Stimulated activated CD8-positive, alpha-beta memory T cell treated with anti-CD3 and anti-CD28 coated beads, Interleukin-7, amount 100 ng/mL, for 1 hour (primary cell): ENCODE results near the gene FXN.
"Not testable (repeated sequence)": the region's sequence is repeated elsewhere in the genome, so short reads cannot be mapped to it uniquely, and the experiment has no call there.

ENCODE experiments used
- DNase-seq, 2 donors: peaks; one replicate each; pipeline ENCODE4 v3.0.0-alpha.2; 2020; ENCODE audit warnings: low read depth in 2 of 2

FXN gene

DNA sequence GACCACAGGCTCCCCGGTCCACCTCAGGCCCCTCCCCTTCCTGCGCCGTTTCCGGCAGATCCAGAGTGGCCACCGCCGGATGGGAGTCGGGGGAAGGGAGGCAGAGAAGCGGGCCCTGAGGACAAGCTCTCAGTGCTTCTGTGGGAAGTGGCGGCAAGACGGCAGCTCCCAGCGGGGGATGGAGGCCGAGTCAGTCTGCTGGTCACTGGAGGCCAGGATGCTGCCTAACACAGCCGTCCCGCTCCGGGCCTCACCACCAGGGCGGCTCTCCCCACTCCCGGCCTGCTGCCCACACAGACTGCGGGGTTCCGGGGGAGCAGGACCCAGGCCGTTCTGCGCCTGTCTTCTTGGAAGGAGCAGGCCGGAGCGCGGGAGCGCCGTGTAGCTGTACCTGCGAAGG, 31.4 kb downstream of the FXN start:
- no peak for DNase-seq

DNA sequence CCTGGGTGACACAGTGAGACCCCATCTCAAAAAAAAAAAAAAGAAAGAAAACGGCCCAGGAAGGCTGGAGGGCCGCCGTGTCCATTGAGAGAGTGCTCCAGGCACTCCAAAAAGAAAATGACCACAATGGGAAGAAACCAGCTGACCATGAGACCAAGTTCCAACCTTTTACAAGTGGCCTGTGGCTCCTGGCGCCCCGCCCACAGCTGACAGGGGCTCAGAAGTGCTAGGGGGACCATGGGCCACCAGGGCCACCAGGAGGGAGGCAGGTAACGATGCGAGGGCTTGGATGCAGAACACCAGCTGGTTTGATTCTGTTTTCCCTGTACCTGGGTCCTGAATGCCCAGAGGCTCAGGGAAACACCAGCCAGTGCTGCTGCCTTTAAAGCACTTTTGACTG, 34.6 kb downstream of the FXN start:
- no peak for DNase-seq

DNA sequence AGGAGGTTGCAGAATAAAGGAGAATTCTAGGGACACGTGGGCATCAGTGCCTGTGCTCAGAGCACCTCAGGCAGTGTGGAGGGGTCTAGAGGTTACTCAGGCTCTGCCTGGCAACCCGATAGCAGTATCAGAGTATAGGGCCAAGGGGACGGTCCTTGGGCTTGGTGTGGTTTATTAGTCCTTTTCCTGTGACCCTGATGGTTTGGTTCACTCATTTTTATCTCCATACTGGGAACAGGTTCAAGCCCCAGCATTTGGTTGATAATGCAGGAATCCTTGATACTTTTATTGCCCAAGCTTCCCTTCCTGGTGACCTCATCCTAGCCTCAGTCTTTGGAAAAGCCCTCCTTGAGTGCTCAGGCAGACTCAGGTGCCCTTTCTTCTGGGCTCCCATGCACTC, 35.5 kb downstream of the FXN start:
- no peak for DNase-seq

DNA sequence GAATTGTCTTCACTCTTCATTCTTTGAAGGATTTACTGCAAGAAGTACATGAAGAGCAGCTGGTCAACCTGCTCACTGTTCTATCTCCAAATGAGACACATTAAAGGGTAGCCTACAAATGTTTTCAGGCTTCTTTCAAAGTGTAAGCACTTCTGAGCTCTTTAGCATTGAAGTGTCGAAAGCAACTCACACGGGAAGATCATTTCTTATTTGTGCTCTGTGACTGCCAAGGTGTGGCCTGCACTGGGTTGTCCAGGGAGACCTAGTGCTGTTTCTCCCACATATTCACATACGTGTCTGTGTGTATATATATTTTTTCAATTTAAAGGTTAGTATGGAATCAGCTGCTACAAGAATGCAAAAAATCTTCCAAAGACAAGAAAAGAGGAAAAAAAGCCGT, 37.6 kb downstream of the FXN start:
- DNase-seq, result no peak

DNA sequence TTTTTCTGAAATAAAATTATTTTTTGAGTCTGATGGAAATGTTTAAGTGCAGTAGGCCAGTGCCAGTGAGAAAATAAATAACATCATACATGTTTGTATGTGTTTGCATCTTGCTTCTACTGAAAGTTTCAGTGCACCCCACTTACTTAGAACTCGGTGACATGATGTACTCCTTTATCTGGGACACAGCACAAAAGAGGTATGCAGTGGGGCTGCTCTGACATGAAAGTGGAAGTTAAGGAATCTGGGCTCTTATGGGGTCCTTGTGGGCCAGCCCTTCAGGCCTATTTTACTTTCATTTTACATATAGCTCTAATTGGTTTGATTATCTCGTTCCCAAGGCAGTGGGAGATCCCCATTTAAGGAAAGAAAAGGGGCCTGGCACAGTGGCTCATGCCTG, 39.2 kb downstream of the FXN start:
- DNase-seq, result no peak

DNA sequence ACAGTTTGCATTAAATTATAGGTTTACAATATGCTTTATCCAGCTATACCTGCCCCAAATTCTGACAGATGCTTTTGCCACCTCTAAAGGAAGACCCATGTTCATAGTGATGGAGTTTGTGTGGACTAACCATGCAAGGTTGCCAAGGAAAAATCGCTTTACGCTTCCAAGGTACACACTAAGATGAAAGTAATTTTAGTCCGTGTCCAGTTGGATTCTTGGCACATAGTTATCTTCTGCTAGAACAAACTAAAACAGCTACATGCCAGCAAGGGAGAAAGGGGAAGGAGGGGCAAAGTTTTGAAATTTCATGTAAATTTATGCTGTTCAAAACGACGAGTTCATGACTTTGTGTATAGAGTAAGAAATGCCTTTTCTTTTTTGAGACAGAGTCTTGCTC, 41.0 kb downstream of the FXN start:
- no peak for DNase-seq

DNA sequence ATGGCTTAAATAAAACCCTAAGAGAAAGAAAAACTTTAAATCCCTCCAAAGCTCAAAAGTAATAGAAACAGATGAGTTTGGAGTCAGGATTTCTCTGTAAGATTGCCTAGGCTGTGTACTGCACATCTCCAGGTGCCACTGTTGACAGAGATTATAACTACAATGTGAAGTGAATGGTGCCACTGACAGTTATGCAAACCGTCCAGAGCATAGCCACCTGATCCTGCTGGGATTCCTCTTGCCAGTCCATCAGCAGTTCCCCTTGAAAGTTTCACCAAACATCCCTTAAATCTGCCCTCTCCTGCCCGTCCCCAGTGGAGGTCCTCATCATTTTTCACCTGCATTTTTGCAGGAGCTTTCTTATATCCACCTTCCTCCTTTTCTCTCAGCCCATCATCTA, 42.5 kb downstream of the FXN start:
- DNase-seq, result no peak

DNA sequence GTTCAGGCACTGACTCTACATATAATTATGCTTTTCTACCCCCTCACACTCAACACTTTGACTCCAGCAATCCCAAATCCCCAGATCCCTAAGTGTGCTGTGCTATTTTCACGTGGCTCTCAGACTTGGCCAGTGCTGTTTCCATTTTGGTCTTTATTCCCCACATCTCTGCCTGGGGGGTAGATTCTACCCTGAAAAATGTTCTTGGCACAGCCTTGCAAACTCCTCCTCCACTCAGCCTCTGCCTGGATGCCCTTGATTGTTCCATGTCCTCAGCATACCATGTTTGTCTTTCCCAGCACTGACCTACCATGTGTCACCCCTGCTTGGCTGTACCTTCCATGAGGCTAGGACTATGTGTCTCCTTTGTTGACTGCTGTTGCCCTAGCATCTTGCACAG, 43.0 kb downstream of the FXN start:
- no peak for DNase-seq

DNA sequence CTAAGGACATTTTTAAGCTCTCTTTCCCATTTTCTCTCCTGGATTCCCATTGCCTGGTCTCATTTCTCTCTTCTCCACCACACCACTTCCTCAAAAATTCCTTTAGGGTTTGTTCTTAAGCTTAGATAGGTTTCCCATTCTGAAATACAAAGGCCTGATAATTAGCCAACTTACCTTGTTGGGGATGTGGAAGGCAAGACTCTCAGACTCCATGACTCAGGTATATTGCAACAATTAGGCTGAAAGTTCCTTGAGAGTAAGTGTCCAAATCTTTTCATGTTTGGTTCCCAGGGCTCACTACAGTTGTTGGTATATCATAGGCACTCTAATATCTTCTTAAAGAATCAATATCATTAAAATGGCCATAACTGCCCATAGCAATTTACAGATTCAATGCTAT, 43.6 kb downstream of the FXN start:
- no peak for DNase-seq

DNA sequence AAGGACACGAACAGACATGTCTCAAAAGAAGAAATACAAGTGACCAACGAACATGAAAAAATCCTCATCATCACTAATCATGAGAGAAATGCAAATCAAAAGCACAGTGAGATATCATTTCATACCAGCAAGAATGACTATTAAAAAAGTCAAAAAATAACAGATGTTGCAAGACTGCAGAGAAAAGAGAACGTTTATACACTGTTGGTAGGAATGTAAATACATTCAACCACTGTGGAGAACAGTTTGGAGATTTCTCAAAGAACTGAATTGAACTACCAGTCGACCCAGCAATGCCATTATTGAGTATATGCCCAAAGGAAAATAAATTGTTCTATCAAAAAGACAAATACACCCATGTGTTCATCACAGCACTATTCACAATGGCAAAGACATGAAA, 45.7 kb downstream of the FXN start:
- no peak for DNase-seq

DNA sequence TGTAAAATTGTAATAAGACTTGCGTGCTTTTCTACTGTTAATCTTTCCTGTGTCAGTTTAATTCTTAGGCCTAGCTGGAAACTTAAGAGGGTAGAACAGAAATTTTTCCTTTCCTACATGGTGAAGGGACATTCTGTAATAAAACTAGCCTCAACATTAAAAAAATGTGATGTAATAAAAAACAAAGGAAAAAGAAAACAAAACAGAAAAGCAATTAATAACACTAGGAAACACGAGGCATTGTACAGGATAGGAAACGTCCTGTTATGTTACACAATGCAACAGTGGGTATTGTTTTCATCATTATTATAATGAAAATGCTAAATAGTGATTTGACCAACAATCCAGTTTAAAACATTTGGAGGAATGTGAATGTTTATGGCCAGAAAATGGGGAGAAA, 47.8 kb downstream of the FXN start:
- DNase-seq, result no peak

DNA sequence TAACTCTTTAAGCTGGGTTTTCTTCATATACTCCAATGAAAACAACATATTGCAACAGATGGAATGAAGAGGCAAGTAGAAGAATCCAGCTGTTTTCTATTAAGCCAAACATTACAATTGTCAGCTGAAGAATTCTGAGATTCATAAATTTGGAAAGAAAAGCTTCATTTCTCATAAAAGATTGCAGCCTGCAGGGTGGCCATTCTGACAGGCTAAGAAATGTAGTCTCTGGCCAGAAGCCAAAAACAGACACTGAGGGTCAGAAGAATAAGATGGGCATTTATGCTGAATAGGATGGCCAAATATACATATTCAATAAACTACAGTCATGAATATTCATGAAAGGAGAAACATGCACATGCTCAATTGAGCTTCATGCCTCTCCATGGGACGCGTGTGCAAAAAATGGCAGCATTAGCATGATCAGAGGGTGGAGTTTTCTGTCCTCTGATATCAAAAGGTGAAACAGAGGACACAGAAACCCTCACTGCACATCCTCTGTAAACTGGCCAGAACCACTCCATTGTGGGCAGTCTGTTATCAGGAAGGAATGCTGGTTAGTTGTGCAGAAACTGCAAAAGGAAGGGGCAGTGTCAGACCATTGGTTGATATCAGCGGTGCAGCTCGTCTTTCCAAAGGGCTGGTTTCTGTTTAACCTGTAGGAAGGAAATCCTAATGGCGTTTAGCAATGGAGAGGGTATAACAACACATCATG, 50.2 kb downstream of the FXN start:
- no peak for DNase-seq

DNA sequence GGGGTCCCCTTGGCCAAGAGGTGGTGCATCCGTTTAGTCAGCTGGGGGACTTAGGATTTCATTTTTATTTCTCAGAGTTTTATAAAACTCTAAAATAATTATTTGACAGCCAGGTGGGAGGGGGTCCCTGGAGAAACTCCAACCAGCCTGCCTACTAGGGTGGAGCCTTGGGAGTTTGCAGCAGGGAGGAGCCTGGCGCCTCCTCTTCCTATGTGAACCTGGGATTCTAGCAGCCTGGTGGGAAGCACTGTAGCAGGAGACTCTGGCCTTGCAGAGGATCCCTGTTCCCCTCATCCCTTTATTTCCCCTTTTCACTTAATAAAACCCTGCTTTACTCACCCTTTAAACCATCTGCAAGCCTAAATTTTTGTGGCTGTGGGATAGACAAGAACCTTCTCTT, 50.8 kb downstream of the FXN start:
- no peak for DNase-seq

DNA sequence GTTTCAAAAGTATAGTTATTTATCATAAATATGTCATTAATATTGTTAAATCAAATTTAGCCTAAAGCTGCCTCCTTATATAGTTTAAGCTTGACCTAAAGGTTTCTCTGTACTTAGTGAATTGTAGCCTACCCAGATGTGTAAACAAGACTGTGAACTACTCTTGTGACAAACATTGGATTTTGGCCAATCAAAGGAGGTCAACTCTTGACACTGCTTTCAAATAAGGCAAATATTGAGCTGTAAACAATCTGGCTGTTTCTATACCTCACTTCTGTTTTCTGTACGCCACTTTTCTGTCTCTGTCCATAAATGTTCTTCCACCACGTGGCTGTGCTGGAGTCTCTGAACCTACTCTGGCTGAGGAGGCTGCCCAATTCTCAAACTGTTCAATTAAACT, 51.2 kb downstream of the FXN start:
- no peak for DNase-seq

DNA sequence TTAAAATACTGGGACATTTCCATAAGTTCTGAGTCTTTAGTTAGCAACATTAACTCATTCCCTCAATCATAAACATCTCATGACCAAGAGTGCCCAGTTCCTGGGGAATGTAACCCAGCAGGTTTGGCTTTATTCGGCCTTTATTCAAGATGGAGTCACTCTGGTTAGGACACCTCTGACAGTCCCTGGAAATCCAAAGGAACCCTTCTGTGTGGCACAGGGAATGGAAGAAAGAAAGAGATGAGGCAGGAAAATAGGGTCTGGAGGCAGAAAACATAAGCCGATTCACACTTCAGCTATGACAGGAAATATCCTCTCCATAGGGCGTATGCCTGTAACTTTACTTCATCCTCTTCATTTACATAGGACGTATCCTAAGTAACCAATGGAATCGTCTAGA, 53.5 kb downstream of the FXN start:
- DNase-seq, result no peak

DNA sequence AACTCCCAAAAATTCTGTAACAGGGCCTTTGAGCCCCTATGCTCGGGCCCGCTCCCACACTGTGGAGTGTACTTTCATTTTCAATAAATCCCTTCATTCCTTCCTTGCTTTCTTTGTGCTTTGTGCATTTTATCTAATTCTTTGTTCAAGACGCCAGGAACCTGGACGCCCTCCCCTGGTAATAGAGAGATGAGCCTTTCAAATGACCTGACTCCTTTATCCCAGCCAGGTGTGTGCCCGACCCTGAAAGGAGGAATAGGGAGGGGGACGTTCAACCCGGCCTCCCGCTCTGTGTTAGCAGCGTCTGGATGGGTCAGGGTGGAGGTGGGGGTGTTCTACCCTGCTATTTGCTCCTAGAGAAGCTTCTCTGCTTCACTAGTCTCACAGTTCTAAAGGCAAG, 53.9 kb downstream of the FXN start:
- DNase-seq, result no peak

DNA sequence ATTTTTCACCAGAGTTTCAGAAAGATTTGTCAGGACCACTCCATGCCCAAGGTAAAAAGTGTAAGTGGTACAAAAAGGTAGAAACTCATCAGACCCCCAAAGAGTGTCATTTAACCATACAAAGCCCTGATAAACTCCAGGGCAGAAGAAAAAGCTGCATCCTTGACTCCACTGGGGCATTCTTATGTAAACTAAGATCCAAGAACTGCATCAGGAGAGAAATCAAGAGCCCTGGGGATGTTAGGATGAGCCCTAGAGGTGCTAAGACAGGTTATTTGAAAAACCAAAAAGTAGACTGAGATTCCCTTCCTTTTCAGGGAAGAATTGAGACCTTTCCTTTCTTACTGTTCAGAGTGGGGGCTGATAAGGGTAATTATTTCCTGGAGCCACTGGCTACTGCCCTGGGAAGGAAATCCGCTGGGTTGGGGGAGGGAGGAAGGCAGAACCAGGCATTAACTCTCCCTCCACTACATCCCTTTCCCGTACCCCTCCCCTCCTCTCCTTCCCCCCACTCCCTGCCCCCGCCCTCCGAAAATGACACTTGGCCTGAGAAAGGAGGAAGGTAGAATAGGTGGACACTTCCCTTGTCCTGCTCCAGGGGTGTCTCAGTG, 54.7 kb downstream of the FXN start:
- no peak for DNase-seq

DNA sequence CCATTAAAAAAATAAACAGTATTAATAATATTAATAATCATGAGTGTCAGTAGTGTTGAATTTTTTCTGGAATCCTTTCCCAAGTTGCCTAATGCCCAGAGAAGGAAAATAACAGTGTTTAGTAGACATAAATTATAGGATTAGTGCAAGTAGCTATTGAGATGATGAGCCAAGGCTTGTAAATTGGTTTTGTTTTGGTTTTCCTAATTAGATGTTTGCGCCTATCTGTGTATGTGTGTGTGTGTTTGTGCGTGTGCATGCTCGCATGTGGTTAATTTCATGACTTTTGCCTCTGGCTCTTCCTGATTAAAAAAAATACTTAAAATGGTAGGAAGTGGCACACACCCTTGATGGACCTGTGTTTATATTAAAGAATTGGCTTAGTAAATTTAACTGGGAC, 55.4 kb downstream of the FXN start:
- no peak for DNase-seq

DNA sequence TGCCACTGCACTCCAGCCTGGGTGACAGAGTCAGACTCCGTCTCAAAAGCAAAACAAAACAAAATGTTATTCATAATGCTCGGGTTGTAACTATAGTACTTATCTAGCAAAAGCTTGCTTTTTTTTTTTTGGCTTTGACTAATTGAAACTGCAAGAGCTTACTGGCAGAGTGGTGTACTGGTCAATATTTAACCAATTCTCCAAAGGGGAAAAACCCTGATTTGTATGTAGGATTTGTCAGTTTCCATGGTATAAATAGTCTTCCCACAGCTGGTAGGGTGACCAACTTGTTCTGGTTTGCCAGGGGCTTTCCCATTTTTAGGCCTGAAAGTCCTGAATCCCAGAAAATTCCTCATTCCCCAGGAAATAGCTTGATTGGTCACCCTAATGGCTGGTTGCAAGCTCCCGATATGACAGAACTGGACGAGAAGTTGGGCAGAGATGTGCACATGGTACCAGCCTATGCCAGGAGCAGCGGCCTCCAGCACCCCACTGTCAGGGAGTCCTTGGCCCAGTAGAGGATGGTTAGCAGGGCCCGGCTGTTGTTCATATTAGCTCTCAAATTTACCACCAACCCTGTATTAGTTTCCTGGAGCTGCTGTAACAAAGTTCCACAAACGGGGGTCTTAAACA, 58.0 kb downstream of the FXN start:
- DNase-seq, result no peak

DNA sequence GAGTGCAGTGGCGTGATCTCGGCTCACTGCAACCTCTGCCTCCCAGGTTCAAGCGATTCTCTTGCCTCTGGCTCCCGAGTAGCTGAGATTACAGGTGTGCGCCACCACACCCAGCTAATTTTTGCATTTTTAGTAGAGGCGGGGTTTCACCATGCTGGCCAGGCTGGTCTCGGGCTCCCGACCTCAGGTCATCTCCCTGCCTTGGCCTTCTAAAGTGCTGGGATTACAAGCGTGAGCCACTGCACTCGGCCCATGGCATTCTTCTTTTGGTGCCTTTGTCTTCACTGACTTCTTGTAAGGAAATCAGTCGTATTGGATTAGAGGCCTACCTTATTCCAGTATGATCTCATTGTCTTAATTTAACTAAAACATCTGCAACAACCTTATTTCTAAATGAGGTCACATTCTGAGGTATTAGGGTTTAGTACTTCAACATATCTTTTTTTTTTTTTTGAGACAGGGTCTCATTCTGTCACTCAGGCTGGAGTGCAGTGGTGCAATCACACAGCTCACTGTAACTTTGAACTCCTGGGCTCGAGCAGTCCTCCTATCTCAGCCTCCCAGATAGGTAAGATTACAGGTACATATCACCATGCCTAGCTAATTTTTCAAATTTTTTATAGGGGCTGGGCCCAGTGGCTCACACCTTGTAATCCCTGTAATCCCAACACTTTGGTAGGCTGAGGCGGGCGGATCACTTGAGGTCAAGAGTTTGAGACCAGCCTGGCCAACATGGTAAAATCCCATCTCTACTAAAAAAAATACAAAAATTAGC, 59.0 kb downstream of the FXN start:
- DNase-seq, result not testable (repeated sequence)

DNA sequence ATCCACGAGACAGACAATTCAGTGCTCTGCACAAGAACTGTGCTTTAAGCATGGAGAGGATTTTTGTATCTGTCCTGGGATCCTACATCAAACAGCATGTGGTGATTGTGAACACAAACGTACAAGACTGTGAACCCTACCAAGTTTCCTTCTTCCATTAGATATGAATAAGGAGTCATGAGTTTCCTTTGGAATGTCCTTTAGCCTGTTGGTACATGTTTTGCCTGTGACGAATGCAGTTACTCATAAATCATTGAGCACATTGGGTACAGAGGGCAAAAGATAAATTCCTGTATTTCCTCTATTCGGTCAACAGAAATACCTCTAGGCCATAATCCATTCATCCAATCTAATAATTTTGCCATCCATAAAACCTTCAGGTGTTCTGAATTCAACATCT, 61.5 kb downstream of the FXN start:
- no peak for DNase-seq

DNA sequence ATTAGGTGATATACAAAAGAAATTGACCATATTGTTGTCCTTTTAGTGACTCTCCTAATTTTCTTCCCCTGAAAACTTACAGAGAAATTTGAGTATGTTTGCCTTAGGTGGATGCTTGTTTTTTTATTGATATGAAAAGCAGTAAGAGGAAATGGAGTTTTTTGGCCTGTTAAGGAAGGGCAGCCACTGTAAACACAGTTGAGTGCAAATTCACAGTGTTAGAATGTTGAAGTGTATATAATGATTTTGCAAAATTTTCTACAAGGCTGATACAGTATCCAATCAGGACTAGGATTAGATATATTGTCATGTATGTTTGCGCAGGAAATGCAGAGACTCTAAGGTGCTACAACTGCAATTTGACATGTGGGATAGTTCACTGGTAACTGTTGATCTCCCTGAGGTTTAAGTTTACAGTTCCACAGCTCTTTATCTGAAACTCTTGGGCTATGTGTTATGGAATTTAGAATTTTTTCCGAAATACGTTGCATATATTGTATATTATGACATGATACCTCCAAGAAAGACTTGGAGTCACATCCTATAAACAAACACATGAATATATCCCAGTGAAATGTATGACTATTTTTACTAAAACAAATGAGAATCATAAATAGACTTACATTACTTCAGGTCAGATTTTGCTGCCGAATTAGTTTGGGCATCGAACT, 62.5 kb downstream of the FXN start:
- DNase-seq, result no peak
